Uterus (tissue), 4 donors: ENCODE results near the gene CCDC70. TPM values are rescaled to one million over a fixed set of nuclear protein-coding genes. Genes with fewer than 3 reads are reported as not detected.

Experiments used
- DNase-seq, 2 donors: peaks; one replicate each; pipeline ENCODE4 v3.0.0-alpha.2; 2019 to 2020
- H3K27ac ChIP-seq, 2 donors: fragments of 200-600 bp; sonication (generic); 1 replicate in 1 of 2; 2 replicates in 1 of 2; pipeline ENCODE4 v1.5.1; 2016 to 2018
- H3K27me3 ChIP-seq, 2 donors: fragments of 200-600 bp; sonication (generic); one replicate each; pipeline ENCODE4 v1.5.1; 2018 to 2019; ENCODE audit warnings: control low read depth in 1 of 2
- H3K36me3 ChIP-seq, 2 donors: fragments of 200-600 bp; sonication (generic); one replicate each; pipeline ENCODE4 v1.5.1; 2019; ENCODE audit warnings: control low read depth in 1 of 2
- H3K4me1 ChIP-seq, 2 donors: fragments of 200-600 bp; sonication (generic); one replicate each; pipeline ENCODE4 v1.5.1; 2018 to 2019; ENCODE audit warnings: control low read depth in 1 of 2
- H3K4me3 ChIP-seq, 2 donors: fragments of 200-600 bp; sonication (generic); 1 replicate in 1 of 2; 2 replicates in 1 of 2; pipeline ENCODE4 v1.5.1; 2018 to 2019; ENCODE audit warnings: mild to moderate bottlenecking in 1 of 2
- H3K9me3 ChIP-seq, 2 donors: fragments of 200-600 bp; sonication (generic); one replicate each; pipeline ENCODE4 v1.5.1; 2019; ENCODE audit warnings: control low read depth in 1 of 2
- POLR2A ChIP-seq, 2 donors: fragments of 450-650 bp; IDR thresholded peaks; one replicate each; pipeline ENCODE4 v1.6.1; 2016; ENCODE audit warnings: antibody characterized with exemption in 2 of 2, mild to moderate bottlenecking in 1 of 2, moderate library complexity in 1 of 2
- intact Hi-C: fragments of 100-400 bp; cut with DNase I; formaldehyde crosslinking; loops from one replicate; pipeline ENCODE4 v1.15.1; 2023; ENCODE audit warnings: low total_unique reads
- total RNA-seq, 4 donors: library from RNA; depleted of rRNA in 3 of 4; stranded (reverse); fragments of >200 nt in 3 of 4; gene quantifications; one replicate each; pipeline versions ENCODE4 v1.1.0 to v1.2.4, GENCODE V29; 2014 to 2023
- TF ChIP-seq, protein P1 (sequence below), 4 experiments: fragments of 200-600 bp in 2 of 4; fragments of 450-650 bp in 2 of 4; sonication (generic) in 2 of 4; IDR thresholded peaks; one replicate each; pipeline ENCODE4 v1.5.1; 2016 to 2019; ENCODE audit warnings: antibody characterized with exemption in 4 of 4, mild to moderate bottlenecking in 2 of 4, moderate library complexity in 1 of 4
- donor health status: DM: yes; HTN: yes; CAD: no.

CCDC70 gene
- total RNA-seq, 4 donors from 2014 or later = not detected

DNA sequence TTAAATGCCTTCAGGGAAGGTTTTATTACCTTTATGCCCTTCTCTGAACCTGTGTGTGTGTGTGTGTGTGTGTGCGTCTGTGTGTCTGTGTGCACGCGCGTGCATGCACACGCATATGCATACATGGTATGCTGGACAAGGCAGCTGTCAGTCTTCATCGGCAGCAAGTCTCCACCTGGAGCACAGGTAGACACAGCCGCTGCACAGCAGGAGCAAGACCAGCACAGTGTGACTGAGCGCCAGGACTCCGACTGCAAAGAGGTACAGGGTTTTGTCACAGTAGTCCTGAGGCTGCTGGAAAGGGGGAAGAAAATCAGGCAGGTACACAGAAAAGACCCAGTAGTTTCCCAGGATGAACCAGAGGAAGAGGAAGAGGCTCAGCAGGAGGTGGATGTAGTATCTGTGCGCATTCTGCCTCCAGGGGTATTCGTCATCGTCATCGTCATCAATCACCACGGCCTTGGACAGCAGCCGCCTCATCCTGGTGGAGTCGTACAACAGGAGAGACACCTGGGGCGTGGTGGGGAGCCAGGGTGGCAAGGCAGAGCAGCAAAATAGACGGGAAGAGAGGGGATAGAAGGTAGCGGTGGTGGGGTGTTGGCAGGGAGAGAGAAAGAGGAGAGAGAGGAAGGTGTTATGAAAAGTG is 45.0 kb upstream of the CCDC70 start:
- H3K9me3 ChIP-seq = no peaks in the 10 kb centered on the region
- H3K27me3 ChIP-seq = no peaks in the 10 kb centered on the region
- H3K4me3 ChIP-seq = no peak overlapping the region
- no peak for DNase-seq
- TF ChIP-seq POLR2A (IDR thresholded peaks at IDR 0.05) = no peak
- TF ChIP-seq, protein P1, sequence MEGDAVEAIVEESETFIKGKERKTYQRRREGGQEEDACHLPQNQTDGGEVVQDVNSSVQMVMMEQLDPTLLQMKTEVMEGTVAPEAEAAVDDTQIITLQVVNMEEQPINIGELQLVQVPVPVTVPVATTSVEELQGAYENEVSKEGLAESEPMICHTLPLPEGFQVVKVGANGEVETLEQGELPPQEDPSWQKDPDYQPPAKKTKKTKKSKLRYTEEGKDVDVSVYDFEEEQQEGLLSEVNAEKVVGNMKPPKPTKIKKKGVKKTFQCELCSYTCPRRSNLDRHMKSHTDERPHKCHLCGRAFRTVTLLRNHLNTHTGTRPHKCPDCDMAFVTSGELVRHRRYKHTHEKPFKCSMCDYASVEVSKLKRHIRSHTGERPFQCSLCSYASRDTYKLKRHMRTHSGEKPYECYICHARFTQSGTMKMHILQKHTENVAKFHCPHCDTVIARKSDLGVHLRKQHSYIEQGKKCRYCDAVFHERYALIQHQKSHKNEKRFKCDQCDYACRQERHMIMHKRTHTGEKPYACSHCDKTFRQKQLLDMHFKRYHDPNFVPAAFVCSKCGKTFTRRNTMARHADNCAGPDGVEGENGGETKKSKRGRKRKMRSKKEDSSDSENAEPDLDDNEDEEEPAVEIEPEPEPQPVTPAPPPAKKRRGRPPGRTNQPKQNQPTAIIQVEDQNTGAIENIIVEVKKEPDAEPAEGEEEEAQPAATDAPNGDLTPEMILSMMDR (IDR thresholded peaks at IDR 0.05) = no peak
- H3K4me1 ChIP-seq = no peaks in the 10 kb centered on the region
- H3K36me3 ChIP-seq = no peaks in the 10 kb centered on the region
- intact Hi-C loops = loop anchor here (10.0 kb wide), 1 partner anchor 308 kb away; the partner anchor contains the start of gene NEK5
- no peak overlapping the region for H3K27ac ChIP-seq

DNA sequence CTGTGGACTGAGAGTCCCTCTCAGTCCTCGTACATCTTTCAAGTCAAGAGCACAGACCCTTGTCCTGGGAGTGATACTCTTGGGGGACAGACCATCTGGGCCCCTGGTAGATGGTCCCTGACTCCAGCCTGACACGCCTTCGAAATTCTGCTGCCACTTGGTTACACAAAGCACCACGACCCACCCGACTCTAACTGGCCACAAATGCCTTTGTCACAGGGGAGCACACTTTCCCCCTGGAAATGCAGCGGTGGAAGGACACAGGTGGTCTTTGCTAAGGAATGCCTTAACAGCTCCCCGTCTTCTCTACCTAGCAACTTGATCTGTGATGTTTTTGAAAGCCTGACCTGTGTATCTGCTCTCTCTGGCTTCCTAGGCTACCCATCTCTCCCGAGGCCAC is 44.1 kb upstream of the CCDC70 start:
- Histone ChIP-seq H3K9me3 (no peaks in the 10 kb centered on the region), H3K4me3 (no peak overlapping the region), H3K27ac (no peak overlapping the region), H3K36me3 (no peaks in the 10 kb centered on the region), H3K4me1 (no peaks in the 10 kb centered on the region), H3K27me3 (no peaks in the 10 kb centered on the region)
- no peak for DNase-seq
- intact Hi-C loops = loop anchor here (10.0 kb wide), 1 partner anchor 307 kb away; the partner anchor contains the start of gene NEK5
- no peak for TF ChIP-seq POLR2A (IDR thresholded peaks at IDR 0.05)
- TF ChIP-seq, protein P1 (IDR thresholded peaks at IDR 0.05) = no peak

DNA sequence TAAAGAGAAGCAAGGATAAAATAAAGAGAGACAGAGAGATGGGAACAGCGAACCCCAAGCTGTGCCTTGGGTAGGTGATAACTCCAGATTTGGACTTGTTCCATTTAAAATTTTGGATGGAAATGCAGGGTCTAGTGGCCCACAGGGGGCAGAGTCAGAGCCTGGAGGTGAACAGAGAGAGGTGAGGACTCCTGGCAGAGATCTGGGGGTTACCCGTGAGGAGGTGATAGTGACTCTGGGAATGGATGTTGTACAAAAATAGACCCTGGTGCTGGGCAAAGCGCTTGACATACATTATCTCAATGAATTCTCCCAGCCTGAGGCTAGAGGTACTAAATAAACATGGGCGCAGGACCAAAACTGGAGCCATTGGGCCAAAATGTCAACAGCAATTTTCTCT is 43.5 kb upstream of the CCDC70 start:
- intact Hi-C loops = loop anchor here (10.0 kb wide), 1 partner anchor 307 kb away; the partner anchor contains the start of gene NEK5
- Histone ChIP-seq H3K27ac (no peak overlapping the region), H3K4me3 (no peak overlapping the region), H3K36me3 (no peaks in the 10 kb centered on the region), H3K4me1 (no peaks in the 10 kb centered on the region), H3K27me3 (no peaks in the 10 kb centered on the region), H3K9me3 (no peaks in the 10 kb centered on the region)
- TF ChIP-seq, protein P1 (IDR thresholded peaks at IDR 0.05) = no peak
- TF ChIP-seq POLR2A (IDR thresholded peaks at IDR 0.05) = no peak
- no peak for DNase-seq

DNA sequence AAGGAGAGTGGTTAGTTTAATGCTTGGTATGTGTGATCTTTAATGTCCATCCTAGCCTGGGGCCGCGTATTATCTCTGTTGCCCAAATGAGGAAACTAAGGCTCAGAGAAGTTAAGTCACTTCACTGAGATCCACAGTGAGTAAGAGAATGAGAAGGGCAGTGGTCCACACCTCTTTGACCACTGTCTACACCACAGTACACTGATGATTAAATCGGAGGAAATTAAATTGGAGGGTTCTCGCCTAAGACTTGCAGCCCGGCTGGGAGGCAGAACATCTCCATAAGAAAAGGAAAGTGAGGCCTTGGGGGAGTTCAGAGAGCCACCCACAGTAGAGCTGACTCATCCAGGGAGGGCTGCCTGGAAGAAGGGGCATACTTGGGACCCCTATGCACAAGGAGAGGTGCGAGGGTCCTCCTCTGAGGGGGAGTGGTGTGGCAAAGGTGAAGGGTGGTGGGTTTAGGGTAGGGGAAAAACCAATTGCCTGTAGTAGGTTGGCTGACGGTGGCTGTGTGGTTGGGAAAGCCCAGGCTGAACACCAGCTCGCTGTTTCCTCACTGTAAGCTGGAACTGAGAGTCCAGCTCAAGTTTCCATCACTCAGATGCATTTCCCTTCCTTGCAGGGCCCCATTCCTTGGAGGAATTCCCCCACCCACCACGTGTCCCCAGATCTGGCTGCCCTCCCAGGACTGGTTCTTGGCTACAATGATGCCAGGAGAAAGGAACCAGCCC is 42.8 kb upstream of the CCDC70 start:
- H3K27ac ChIP-seq = no peak overlapping the region
- DNase-seq = no peak
- H3K9me3 ChIP-seq = no peaks in the 10 kb centered on the region
- no peak for TF ChIP-seq POLR2A (IDR thresholded peaks at IDR 0.05)
- TF ChIP-seq, protein P1 (IDR thresholded peaks at IDR 0.05) = no peak
- H3K27me3 ChIP-seq = no peaks in the 10 kb centered on the region
- H3K4me1 ChIP-seq = no peaks in the 10 kb centered on the region
- no peak overlapping the region for H3K4me3 ChIP-seq
- no peaks in the 10 kb centered on the region for H3K36me3 ChIP-seq
- intact Hi-C loops = loop anchor here (10.0 kb wide), 1 partner anchor 306 kb away; the partner anchor contains the start of gene NEK5

DNA sequence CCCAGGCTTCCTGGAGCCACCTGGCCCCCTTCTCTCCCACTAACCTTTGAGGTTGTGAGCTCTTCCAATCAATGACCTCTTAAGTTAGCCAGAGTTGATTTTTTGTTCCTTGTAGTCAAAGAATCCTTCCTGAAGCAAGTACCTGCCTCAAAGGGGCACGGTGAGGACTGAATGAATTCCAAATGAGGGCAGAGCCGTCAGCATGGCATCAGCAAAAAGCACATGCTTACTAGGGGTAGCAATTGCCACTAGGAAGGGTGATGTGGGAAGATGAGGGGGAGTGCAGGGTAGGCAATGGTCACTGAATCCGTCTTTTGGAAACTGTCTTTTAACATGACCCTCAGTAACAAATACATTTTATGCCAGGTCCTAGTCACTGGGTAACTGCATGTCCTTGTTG is 42.2 kb upstream of the CCDC70 start:
- Histone ChIP-seq H3K27ac (no peak overlapping the region), H3K4me3 (no peak overlapping the region), H3K36me3 (no peaks in the 10 kb centered on the region), H3K9me3 (no peaks in the 10 kb centered on the region), H3K4me1 (no peaks in the 10 kb centered on the region), H3K27me3 (no peaks in the 10 kb centered on the region)
- intact Hi-C loops = loop anchor here (10.0 kb wide), 1 partner anchor 305 kb away; the partner anchor contains the start of gene NEK5
- no peak for DNase-seq
- TF ChIP-seq, protein P1 (IDR thresholded peaks at IDR 0.05) = no peak
- TF ChIP-seq POLR2A (IDR thresholded peaks at IDR 0.05) = no peak
